Pancreas (tissue), 10 donors: ENCODE measurements around the gene PPP2CA. TPM values are rescaled to one million over a fixed set of nuclear protein-coding genes. Genes with fewer than 3 reads are reported as not detected.

ENCODE experiments used
- ATAC-seq, 4 donors: fragments of 200-7000 bp; cut with Tn5 transposase; one replicate each; pipeline versions ENCODE4 v1.8.0 to v1.9.1; 2020; ENCODE audit warnings: mild to moderate bottlenecking in 4 of 4, moderate library complexity in 4 of 4
- DNase-seq, 6 donors: peaks; one replicate each; pipeline ENCODE4 v3.0.0-alpha.2; 2020
- FAIRE-seq: peaks from 2 replicates; lab custom pipeline; 2012; peaks lifted over from hg19 to GRCh38; lab: Jason Lieb, UNC
- H3K27ac ChIP-seq, 4 donors: fragments of 200-600 bp; sonication (generic); 1 replicate in 3 of 4; 2 replicates in 1 of 4; pipeline versions ENCODE4 v1.5.0 to v1.8.0; 2020
- H3K27me3 ChIP-seq, 4 donors: fragments of 200-600 bp; one replicate each; pipeline ENCODE4 v1.8.0; 2021
- H3K36me3 ChIP-seq, 3 donors: fragments of 200-600 bp; sonication (generic) in 1 of 3; one replicate each; pipeline versions ENCODE4 v1.5.0 to v1.8.0; 2020 to 2021
- H3K4me1 ChIP-seq, 3 donors: fragments of 200-600 bp; one replicate each; pipeline ENCODE4 v1.8.0; 2021
- H3K4me3 ChIP-seq, 4 donors: fragments of 200-600 bp; sonication (generic) in 2 of 4; one replicate each; pipeline versions ENCODE4 v1.5.0 to v1.8.0; 2020 to 2021
- H3K9me3 ChIP-seq, 4 donors: fragments of 200-600 bp; one replicate each; pipeline ENCODE4 v1.8.0; 2021
- WGBS, 2 donors: extraction: QIAGEN DNeasy Blood & Tissue Kit; methylation state at CpG; one replicate each; pipeline ENCODE4 v1.1.7; 2013; 5-methylcytosine and 5-hydroxymethylcytosine counted together
- intact Hi-C, 3 donors: fragments of 100-400 bp; cut with DNase I; formaldehyde crosslinking; loops; one replicate each; pipeline versions ENCODE4 v1.11.1 to v1.14.2; 2022
- microRNA-seq, 2 donors: library from miRNA; unstranded; fragments of <30 nt; microRNA quantifications; one replicate each; pipeline versions ENCODE4 to v1.1.0, GENCODE V29; 2019 to 2020
- polyA plus RNA-seq, 2 donors: library from polyadenylated mRNA; stranded (reverse); fragments of 200-250 nt; gene quantifications; one replicate each; pipeline ENCODE4 v1.2.3, GENCODE V29; 2013
- total RNA-seq, 6 donors: library from RNA; stranded (reverse); fragmentation: NEBNext Ultra II Directional in 4 of 6; extraction: Animal tissue kit (Norgen Biotek cat#: 25700) in 4 of 6; gene quantifications; one replicate each; pipeline versions ENCODE4 v1.2.1 to v1.2.4, GENCODE V29; 2021 to 2023
- TF ChIP-seq, protein P1 (sequence below), 4 donors: fragments of 200-600 bp; sonication (generic) in 3 of 4; IDR thresholded peaks; one replicate each; pipeline versions ENCODE4 v1.5.0 to v1.8.0; 2021; ENCODE audit warnings: antibody characterized with exemption in 4 of 4
- donor health status: healthy with polysubstance abuse.
- donor health status: DM: no; HTN: no; CAD: no; lungs with moderate emphysema.
- donor health status: DM: no; HTN: no; CAD: no.
- donor health status: control.
- donor health status: control.
- donor health status: Bipolar disorder and iron deficiency.
- donor health status: DM: yes; HTN: yes; CAD: no.
- donor health status: DM: no; HTN: no; CAD: no.
- donor health status: DM: no; HTN: no; CAD: no.
- donor health status: DM: yes; HTN: yes; CAD: no.

The PPP2CA gene
- total and polyA plus RNA-seq, 8 donors, result 13.5 to 59.2 (median 43.9) TPM

DNA sequence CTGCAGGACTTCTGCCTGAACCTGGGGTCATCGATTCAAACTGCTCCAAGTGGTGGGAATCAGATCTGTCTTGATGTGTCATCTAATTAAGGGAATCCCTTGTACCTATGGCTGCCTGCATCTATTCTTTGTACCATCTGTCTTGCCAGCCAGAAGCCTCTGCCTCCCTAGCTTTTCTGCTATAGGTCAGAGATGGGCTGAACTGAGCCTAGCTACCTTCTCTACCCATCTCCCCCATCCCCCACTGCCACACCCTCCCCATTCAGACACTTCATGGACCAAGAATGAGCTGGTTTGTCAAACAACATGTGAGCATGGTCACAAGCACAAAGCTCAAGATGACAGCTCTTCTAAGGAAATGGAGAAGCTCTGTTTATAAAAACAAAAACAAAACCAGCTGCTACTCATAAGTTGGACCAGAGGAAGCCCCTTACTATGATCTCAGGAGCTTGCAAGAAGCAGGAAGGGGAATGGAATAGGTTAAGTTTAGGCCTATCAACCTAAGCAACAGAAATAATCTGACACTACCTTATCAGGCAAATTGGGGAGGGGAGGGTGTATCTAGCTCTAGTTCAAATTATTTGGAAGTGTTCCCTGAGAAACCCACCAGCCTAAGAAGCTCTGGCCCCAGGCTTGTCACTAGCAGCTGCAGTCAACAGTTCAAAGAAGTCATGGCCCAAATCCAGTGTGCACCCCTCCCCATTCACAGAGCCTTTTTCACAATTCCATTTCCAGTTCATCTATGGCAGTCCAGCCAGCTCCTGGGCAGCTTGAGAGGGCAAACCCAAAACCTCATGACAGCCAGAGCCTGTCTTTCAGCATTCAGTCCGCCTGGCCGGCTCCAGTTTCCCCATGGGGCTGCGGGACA lies 79.0 kb downstream of the PPP2CA start:
- WGBS, 2 donors, result 80 to 89% methylated on average over 4 of the region's 4 CpGs
- Histone ChIP-seq H3K27me3 (no peaks in the 10 kb centered on the region), H3K4me3 (no peak overlapping the region), H3K27ac (peak overlapping the region in 1 of 4 donors; percentile 25), H3K4me1 (peaks cover 0 to 17% (median 8%) of the 10 kb centered on the region in 3 donors), H3K36me3 (peaks cover 0 to 23% (median 12%) of the 10 kb centered on the region in 3 donors), H3K9me3 (no peaks in the 10 kb centered on the region)
- DNase-seq (peak in 3 of 6 donors; percentile 9 to 33 (median 24)), FAIRE-seq (no peak), ATAC-seq (no peak)
- TF ChIP-seq, protein P1, sequence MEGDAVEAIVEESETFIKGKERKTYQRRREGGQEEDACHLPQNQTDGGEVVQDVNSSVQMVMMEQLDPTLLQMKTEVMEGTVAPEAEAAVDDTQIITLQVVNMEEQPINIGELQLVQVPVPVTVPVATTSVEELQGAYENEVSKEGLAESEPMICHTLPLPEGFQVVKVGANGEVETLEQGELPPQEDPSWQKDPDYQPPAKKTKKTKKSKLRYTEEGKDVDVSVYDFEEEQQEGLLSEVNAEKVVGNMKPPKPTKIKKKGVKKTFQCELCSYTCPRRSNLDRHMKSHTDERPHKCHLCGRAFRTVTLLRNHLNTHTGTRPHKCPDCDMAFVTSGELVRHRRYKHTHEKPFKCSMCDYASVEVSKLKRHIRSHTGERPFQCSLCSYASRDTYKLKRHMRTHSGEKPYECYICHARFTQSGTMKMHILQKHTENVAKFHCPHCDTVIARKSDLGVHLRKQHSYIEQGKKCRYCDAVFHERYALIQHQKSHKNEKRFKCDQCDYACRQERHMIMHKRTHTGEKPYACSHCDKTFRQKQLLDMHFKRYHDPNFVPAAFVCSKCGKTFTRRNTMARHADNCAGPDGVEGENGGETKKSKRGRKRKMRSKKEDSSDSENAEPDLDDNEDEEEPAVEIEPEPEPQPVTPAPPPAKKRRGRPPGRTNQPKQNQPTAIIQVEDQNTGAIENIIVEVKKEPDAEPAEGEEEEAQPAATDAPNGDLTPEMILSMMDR (IDR thresholded peaks at IDR 0.05), result no peak
- intact Hi-C loops, result no loop called here

DNA sequence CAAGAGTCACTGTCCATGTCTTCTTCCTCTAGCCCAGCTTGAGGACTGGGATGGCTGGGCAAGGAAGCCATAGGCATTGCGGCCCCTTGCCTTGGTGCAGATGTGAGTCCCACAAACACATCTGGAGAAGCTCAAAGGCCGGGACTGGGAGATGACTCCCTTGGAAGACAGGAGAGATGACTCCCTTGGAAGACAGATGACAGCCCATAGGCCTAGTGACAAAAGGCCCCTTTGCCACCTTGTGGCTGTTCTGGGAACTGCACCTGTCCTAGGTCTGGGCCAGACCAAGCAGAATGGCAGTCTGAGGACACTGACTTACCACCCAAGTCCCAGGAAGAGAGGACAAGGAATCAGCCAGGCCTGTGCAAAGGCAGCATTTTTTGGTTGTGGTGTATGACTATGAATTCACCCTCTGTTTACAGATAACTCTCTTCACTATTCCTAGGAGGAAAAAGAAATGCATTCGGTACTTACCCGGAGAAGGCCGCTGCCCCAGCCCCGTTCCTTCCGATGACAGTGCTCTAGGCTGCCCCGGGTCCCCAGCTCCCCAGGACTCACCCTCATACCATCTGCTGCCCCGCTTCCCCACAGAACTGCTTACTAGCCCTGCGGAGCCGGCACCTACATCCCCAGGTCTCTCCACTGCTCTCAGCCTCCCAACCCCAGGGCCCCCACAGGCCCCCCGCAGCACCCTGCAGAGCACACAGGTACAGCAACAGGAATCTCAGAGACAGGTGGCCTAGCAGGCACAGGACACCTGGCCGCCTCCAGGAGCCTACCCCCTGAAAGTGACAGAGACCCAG lies 79.9 kb downstream of the PPP2CA start:
- Histone ChIP-seq H3K4me1 (peaks cover 0 to 17% (median 8%) of the 10 kb centered on the region in 3 donors), H3K9me3 (no peaks in the 10 kb centered on the region), H3K4me3 (no peak overlapping the region), H3K27me3 (no peaks in the 10 kb centered on the region), H3K27ac (no peak overlapping the region), H3K36me3 (peaks cover 0 to 20% (median 9%) of the 10 kb centered on the region in 3 donors)
- 83 to 85% methylated on average over 13 of the region's 13 CpGs for WGBS, 2 donors
- TF ChIP-seq, protein P1 (IDR thresholded peaks at IDR 0.05), result peak; percentile 91 to 98 (median 94)
- intact Hi-C loops, result no loop called here
- DNase-seq (peak; percentile 54 to 92 (median 80)), FAIRE-seq (no peak), ATAC-seq (peak; percentile 66 to 87 (median 80))

GRCh38 chr5:134145041-134145757 lies 80.7 kb downstream of the PPP2CA start:
- intact Hi-C loops, result no loop called here
- H3K4me3 ChIP-seq, result no peak overlapping the region
- peak in 1 of 6 donors; percentile 8 for DNase-seq
- H3K36me3 ChIP-seq, result peaks cover 0 to 20% (median 9%) of the 10 kb centered on the region in 3 donors
- no peak for FAIRE-seq
- WGBS, 2 donors, result 40 to 55% methylated on average over 1 of the region's 1 CpG
- no peaks in the 10 kb centered on the region for H3K9me3 ChIP-seq
- no peaks in the 10 kb centered on the region for H3K27me3 ChIP-seq
- TF ChIP-seq, protein P1 (IDR thresholded peaks at IDR 0.05), result no peak
- ATAC-seq, result no peak
- H3K27ac ChIP-seq, result no peak overlapping the region
- H3K4me1 ChIP-seq, result peaks cover 0 to 10% (median 4%) of the 10 kb centered on the region in 3 donors

Small RNA genes within 50 kb of the gene (microRNA-seq; reads per million reads assigned to microRNA genes)
- gene MIR3661, result 0.29 to 0.39 reads per million in 2 donors

Other genes with a start within 250 kb of the PPP2CA start
- 10 to 100 TPM; 41.8 to 87.8 (median 63.9) TPM for gene VDAC1, start 221.1 kb downstream of the PPP2CA start, total RNA-seq
- gene VDAC1, start 221.1 kb downstream of the PPP2CA start, polyA plus RNA-seq, result 10 to 100 TPM; 49.5 to 67.1 TPM
- gene TCF7, start 111.4 kb downstream of the PPP2CA start, total RNA-seq, result 10 to 100 TPM in 1 of 6 donors, 1 to 10 TPM in 5; 5.6 to 13.1 (median 7.7) TPM
- gene TCF7, start 111.4 kb downstream of the PPP2CA start, polyA plus RNA-seq, result 1 to 10 TPM; 1.9 to 4.6 TPM
- gene SKP1, start 49.1 kb downstream of the PPP2CA start, total RNA-seq, result 100 to 1,000 TPM in 3 of 6 donors, 10 to 100 TPM in 3; 76.3 to 142 (median 97.6) TPM
- gene SKP1, start 49.1 kb downstream of the PPP2CA start, polyA plus RNA-seq, result 100 to 1,000 TPM in 1 of 2 donors, 10 to 100 TPM in 1; 67.5 to 252 TPM
- 1 to 10 TPM in 4 of 6 donors, under 1 TPM in 2; 0.47 to 1.3 (median 1.1) TPM for gene CDKL3, start 141.1 kb upstream of the PPP2CA start, total RNA-seq
- 1 to 10 TPM; 1.7 to 3.8 TPM for gene CDKL3, start 141.1 kb upstream of the PPP2CA start, polyA plus RNA-seq
- gene UBE2B, start 145.5 kb upstream of the PPP2CA start, total RNA-seq, result 10 to 100 TPM; 41.5 to 68.7 (median 47.2) TPM
- gene UBE2B, start 145.5 kb upstream of the PPP2CA start, polyA plus RNA-seq, result 10 to 100 TPM; 45.4 to 72.1 TPM
- 10 to 100 TPM; 11.9 to 24.6 (median 15.8) TPM for gene CDKN2AIPNL, start 185.8 kb upstream of the PPP2CA start, total RNA-seq
- 10 to 100 TPM; 26.8 to 42.5 TPM for gene CDKN2AIPNL, start 185.8 kb upstream of the PPP2CA start, polyA plus RNA-seq